AG04450 (cell line): ENCODE measurements around the gene MYO5B. TPM values are rescaled to one million over a fixed set of nuclear protein-coding genes. Genes with fewer than 3 reads are reported as not detected.

Source experiments
- CTCF ChIA-PET: fragments of 300-600, 350-600 bp; formaldehyde crosslinking; extraction: SDS; loops from one replicate; lab custom pipeline; 2022; ENCODE audit warnings: antibody characterized with exemption, inconsistent platforms; lab: Charles Lee
- POLR2A ChIA-PET: fragments of 350-600 bp; formaldehyde crosslinking; extraction: SDS; loops from one replicate; lab custom pipeline; 2021; ENCODE audit warnings: antibody characterized with exemption, inconsistent platforms; lab: Yijun Ruan, JAX
- DNase-seq: peaks from one replicate; pipeline ENCODE4 v3.0.0-alpha.2; 2011; ENCODE audit warnings: low read depth, low spot score
- H3K27ac ChIP-seq: one replicate; pipeline ENCODE4 v1.5.1; 2012; ENCODE audit warnings: low read depth, low read length, control low read depth
- H3K27me3 ChIP-seq: one replicate; pipeline ENCODE4 v1.6.0; 2012; ENCODE audit warnings: low read length; ENCODE audit not compliant: control insufficient read depth, insufficient read depth
- H3K4me3 ChIP-seq: 2 replicates; pipeline ENCODE4 v1.5.1; 2011; ENCODE audit warnings: mild to moderate bottlenecking, low read depth, low read length, control low read depth
- H3K9me3 ChIP-seq: 2 replicates; pipeline ENCODE4 v1.5.1; 2012; ENCODE audit warnings: low read length; ENCODE audit not compliant: control insufficient read depth, insufficient read depth
- polyA plus RNA-seq: library from polyadenylated mRNA; depleted of rRNA; stranded (reverse); fragments of >200 nt; gene quantifications from 2 replicates; pipeline ENCODE4 v1.2.3, GENCODE V29; 2011
- TF ChIP-seq, protein P1 (sequence below): IDR thresholded peaks from 2 replicates; pipeline ENCODE4 v1.5.1; 2011; ENCODE audit warnings: low read depth, low read length, control low read depth, inconsistent platforms

MYO5B gene
- polyA plus RNA-seq, 1 experiment = 0.32 TPM

DNA sequence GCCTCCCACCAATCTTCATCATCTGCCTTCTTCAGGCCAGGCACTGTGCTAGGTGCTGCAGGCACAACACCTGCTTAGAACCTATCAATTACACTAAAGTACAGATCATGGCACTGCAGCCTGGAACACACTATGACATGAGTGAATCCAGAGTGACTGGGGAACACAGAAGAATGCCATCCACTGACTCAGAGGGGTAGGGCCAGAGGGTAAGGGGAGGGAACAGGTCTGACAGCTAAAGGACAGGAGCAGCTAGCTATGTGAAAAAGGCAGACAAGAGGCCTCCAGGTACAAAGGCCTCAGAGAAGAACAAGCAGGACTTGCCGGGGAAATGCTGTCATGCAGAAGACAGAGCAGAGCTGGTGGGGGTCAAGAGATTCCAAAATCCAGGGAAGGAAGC lies 328.3 kb downstream of the MYO5B start:
- POLR2A ChIA-PET = no interaction called here
- CTCF ChIA-PET = interaction anchor here (1.4 kb wide), 1 partner anchor 8 kb away, joined by 6 read pairs; no protein-coding TSS in a partner anchor
- DNase-seq = no peak
- no peak overlapping the region for H3K4me3 ChIP-seq
- TF ChIP-seq, protein P1, sequence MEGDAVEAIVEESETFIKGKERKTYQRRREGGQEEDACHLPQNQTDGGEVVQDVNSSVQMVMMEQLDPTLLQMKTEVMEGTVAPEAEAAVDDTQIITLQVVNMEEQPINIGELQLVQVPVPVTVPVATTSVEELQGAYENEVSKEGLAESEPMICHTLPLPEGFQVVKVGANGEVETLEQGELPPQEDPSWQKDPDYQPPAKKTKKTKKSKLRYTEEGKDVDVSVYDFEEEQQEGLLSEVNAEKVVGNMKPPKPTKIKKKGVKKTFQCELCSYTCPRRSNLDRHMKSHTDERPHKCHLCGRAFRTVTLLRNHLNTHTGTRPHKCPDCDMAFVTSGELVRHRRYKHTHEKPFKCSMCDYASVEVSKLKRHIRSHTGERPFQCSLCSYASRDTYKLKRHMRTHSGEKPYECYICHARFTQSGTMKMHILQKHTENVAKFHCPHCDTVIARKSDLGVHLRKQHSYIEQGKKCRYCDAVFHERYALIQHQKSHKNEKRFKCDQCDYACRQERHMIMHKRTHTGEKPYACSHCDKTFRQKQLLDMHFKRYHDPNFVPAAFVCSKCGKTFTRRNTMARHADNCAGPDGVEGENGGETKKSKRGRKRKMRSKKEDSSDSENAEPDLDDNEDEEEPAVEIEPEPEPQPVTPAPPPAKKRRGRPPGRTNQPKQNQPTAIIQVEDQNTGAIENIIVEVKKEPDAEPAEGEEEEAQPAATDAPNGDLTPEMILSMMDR = no peak
- H3K27me3 ChIP-seq = peaks cover 24% of the 10 kb centered on the region
- no peaks in the 10 kb centered on the region; the same call in 1 of the 2 replicates for H3K9me3 ChIP-seq
- no peak overlapping the region for H3K27ac ChIP-seq

DNA sequence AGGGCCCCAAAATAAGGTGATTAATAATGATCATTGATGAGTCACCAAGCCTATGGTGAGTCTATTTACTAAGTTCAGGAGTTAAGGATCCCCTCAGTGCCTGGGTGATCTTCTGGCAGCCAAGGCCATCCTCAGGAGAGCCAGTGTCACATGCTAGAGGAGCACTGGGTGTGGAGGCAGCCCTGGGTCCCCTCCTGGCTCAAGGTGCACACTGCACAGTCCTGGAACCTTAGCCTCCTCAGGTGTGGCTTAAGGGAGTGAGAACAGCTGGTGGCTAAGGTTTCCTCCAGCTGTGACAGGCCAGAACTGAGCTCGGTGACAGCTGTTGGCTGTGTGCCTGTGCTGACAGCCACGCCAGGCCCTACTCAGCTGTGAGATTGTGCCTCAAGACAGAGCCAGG lies 329.5 kb downstream of the MYO5B start:
- Histone ChIP-seq H3K27me3 (peaks cover 27% of the 10 kb centered on the region), H3K4me3 (no peak overlapping the region), H3K9me3 (no peaks in the 10 kb centered on the region; the same call in 1 of the 2 replicates), H3K27ac (no peak overlapping the region)
- ChIA-PET CTCF (no interaction called here), POLR2A (no interaction called here)
- TF ChIP-seq, protein P1 = no peak
- no peak for DNase-seq

DNA sequence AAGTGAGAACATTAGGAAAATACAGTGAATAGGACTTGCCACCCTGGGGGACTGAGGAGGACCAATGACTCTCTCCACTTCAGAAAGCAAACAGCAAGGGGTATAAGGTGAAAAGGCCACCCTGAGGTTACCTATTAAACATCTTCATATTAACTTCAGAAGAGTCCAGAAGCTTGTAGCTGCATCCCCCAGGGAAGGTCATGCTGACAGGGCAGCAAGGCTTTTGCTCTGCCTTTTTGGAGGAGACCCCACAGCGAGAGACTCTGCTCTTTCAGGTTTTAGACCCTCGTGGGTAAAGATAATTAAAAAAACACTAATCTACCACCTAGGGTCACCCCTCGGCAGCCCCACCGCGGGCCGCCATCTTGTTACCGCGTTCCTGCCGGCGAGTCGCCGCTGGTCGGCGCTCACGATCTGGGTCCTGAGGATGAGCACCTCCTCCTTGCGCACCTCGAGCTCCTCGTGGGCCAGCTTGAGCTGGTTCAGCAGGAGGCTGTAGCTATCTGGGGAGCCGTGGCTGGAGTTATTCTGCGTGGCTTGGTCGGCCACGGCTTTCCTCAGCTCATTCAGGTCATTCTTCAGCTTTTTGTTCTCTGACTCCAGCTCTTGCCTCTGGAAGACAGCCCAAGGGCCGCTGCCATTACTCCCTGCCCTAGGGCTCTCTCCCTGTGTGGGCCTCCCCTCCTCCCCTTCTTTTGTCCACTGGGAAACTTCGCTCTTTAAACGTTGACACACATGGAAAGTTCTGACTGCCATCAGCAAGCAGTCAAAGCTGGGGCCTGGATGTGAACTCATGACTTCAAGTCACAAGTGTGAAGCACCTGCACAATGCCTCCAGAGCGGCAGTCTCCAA lies 331.0 kb downstream of the MYO5B start:
- H3K9me3 ChIP-seq = no peaks in the 10 kb centered on the region; the same call in 1 of the 2 replicates
- TF ChIP-seq, protein P1 = no peak
- H3K4me3 ChIP-seq = no peak overlapping the region
- no peak for DNase-seq
- no peak overlapping the region for H3K27ac ChIP-seq
- POLR2A ChIA-PET = no interaction called here
- CTCF ChIA-PET = interaction anchor here (8.0 kb wide), 1 partner anchor 355 kb away, joined by 178 read pairs; no protein-coding TSS in a partner anchor
- peaks cover 22% of the 10 kb centered on the region for H3K27me3 ChIP-seq

DNA sequence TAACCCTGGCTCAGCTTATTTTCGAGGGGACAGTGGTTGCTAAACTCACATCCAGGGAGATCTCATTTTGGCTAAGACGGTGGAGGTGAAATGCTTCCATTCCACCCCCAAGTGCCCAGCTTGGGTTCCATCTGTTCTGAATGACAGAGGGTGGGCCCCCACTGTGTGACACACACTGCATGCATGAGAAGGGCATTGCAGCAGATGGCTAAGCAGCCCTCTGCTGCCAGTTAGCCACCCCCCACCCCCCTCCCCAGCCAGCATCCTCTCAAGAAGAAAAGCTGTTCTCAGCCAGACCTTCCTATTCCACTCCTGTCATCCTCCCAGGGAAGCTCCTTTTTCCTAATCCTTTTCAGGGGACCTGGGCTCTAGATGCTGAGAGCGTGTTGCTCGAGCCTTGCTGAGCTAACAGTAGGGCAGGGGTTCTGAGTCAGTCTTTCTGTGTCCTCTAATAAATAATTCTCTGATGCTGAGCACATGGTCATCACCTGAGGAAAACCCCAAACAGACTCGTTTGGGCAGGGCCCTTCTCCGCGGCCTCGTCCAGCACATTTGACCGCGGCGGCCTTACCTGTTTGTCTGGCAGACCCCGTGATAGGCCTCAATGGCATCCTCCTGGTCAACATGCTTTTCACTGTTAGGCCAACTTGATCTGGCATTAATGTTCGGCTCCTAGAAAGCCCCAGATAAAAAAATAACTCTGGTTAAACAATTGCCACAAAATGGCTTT lies 332.1 kb downstream of the MYO5B start:
- ChIA-PET CTCF (interaction anchor here (0.6 to 8.0 kb wide), 6 partner anchors 10 to 354 kb away, joined by 3 to 178 read pairs (median 9); partner anchors contain the start of gene LIPG), POLR2A (interaction anchor here (1.1 kb wide), 1 partner anchor 376 kb away, joined by 3 read pairs; the partner anchor contains the start of gene C18orf32)
- Histone ChIP-seq H3K27ac (peak overlapping the region; percentile 21), H3K9me3 (no peaks in the 10 kb centered on the region; the same call in 1 of the 2 replicates), H3K27me3 (peaks cover 22% of the 10 kb centered on the region), H3K4me3 (no peak overlapping the region)
- TF ChIP-seq, protein P1 = no peak
- DNase-seq = no peak
